WTC11 (cell line): ENCODE results near the gene PTP4A1. TPM values are rescaled to one million over a fixed set of nuclear protein-coding genes. Genes with fewer than 3 reads are reported as not detected.
"Not testable (repeated sequence)": the region's sequence is repeated elsewhere in the genome, so short reads cannot be mapped to it uniquely, and the experiment has no call there.

Experiments used
- ATAC-seq: fragments of 200-7000 bp; cut with Tn5 transposase; 2 replicates; pipeline ENCODE4 v1.10.0; 2021; ENCODE audit warnings: mild to moderate bottlenecking, moderate library complexity
- CTCF ChIA-PET: fragments of 300-600 bp; sonication (Branson Sonifier 250); formaldehyde crosslinking; loops from one replicate; lab custom pipeline; 2021; ENCODE audit warnings: antibody characterized with exemption; lab: Charles Lee
- POLR2A ChIA-PET: fragments of 350-600 bp; sonication (Branson Sonifier 250); formaldehyde crosslinking; loops from one replicate; lab custom pipeline; 2021; ENCODE audit warnings: antibody characterized with exemption; lab: Charles Lee
- DNase-seq: peaks from one replicate; pipeline ENCODE4 v3.0.0; 2021; ENCODE audit warnings: low spot score
- H3K27ac Mint-ChIP-seq: 2 replicates; pipeline ENCODE4 v1.8.0; 2021; ENCODE audit warnings: mixed read lengths
- H3K27me3 Mint-ChIP-seq: 2 replicates; pipeline ENCODE4 v1.8.0; 2021; ENCODE audit warnings: low read depth, mild to moderate bottlenecking, moderate library complexity, mixed read lengths
- H3K36me3 Mint-ChIP-seq: 2 replicates; pipeline ENCODE4 v1.8.0; 2021; ENCODE audit warnings: mixed read lengths
- H3K4me1 Mint-ChIP-seq: 2 replicates; pipeline ENCODE4 v1.8.0; 2022; ENCODE audit warnings: mixed read lengths
- H3K4me3 Mint-ChIP-seq: 2 replicates; pipeline ENCODE4 v1.8.0; 2021; ENCODE audit warnings: mild to moderate bottlenecking, moderate library complexity, mixed read lengths
- H3K9me3 Mint-ChIP-seq: 2 replicates; pipeline ENCODE4 v1.8.0; 2021; ENCODE audit warnings: mixed read lengths
- ATF1 ChIP-seq: sonication (generic); formaldehyde crosslinking; IDR thresholded peaks from 2 replicates; pipeline ENCODE4 v1.8.1; 2023; ENCODE audit warnings: mild to moderate bottlenecking, moderate library complexity, missing genetic modification reagents
- ATF6 ChIP-seq: sonication (generic); formaldehyde crosslinking; IDR thresholded peaks from 2 replicates; pipeline ENCODE4 v1.8.1; 2023; ENCODE audit warnings: mild to moderate bottlenecking, missing genetic modification reagents
- ELF4 ChIP-seq: sonication (generic); formaldehyde crosslinking; IDR thresholded peaks from 2 replicates; pipeline ENCODE4 v1.8.1; 2022; ENCODE audit warnings: low read depth, mild to moderate bottlenecking, moderate library complexity, missing genetic modification reagents
- ERG ChIP-seq: fragments of 250-450 bp; sonication (Bioruptor Pico); IDR thresholded peaks from 2 replicates; pipeline ENCODE4 v1.8.0; 2021; ENCODE audit warnings: mild to moderate bottlenecking
- GABPB1 ChIP-seq: sonication (generic); formaldehyde crosslinking; IDR thresholded peaks from 2 replicates; pipeline ENCODE4 v1.8.1; 2023; ENCODE audit warnings: mild to moderate bottlenecking, missing genetic modification reagents
- IRF1 ChIP-seq: sonication (generic); formaldehyde crosslinking; IDR thresholded peaks from 2 replicates; pipeline ENCODE4 v1.8.0; 2023; ENCODE audit warnings: missing genetic modification reagents
- IRF2 ChIP-seq: sonication (generic); formaldehyde crosslinking; IDR thresholded peaks from 2 replicates; pipeline ENCODE4 v1.8.0; 2022; ENCODE audit warnings: low read depth, missing genetic modification reagents, borderline replicate concordance
- JUN ChIP-seq: sonication (generic); formaldehyde crosslinking; IDR thresholded peaks from 2 replicates; pipeline ENCODE4 v1.8.0; 2023; ENCODE audit warnings: mild to moderate bottlenecking, missing genetic modification reagents
- MAX ChIP-seq: sonication (generic); formaldehyde crosslinking; IDR thresholded peaks from 2 replicates; pipeline ENCODE4 v1.8.0; 2022; ENCODE audit warnings: mild to moderate bottlenecking, missing genetic modification reagents
- NR1H2 ChIP-seq: sonication (generic); formaldehyde crosslinking; IDR thresholded peaks from 2 replicates; pipeline ENCODE4 v1.9.0; 2021; ENCODE audit warnings: mild to moderate bottlenecking, moderate library complexity, missing genetic modification reagents
- NR2C2 ChIP-seq: sonication (generic); formaldehyde crosslinking; IDR thresholded peaks from 2 replicates; pipeline ENCODE4 v1.8.0; 2022; ENCODE audit warnings: mild to moderate bottlenecking, missing genetic modification reagents
- RORB ChIP-seq: fragments of 250-450 bp; sonication (Bioruptor Pico); IDR thresholded peaks from 2 replicates; pipeline ENCODE4 v1.9.0; 2021; ENCODE audit warnings: mild to moderate bottlenecking
- SP1 ChIP-seq: sonication (generic); formaldehyde crosslinking; conservative IDR thresholded peaks from 2 replicates; pipeline ENCODE4 v1.8.1; 2022; ENCODE audit warnings: missing genetic modification reagents
- ZNF219 ChIP-seq: sonication (generic); formaldehyde crosslinking; IDR thresholded peaks from 2 replicates; pipeline ENCODE4 v1.8.0; 2023; ENCODE audit warnings: missing genetic modification reagents, mild to moderate bottlenecking, borderline replicate concordance
- ZNF263 ChIP-seq: sonication (generic); formaldehyde crosslinking; IDR thresholded peaks from 2 replicates; pipeline ENCODE4 v1.8.1; 2022; ENCODE audit warnings: low read depth, mild to moderate bottlenecking, moderate library complexity, missing genetic modification reagents
- ZNF281 ChIP-seq: sonication (generic); formaldehyde crosslinking; IDR thresholded peaks from 2 replicates; pipeline ENCODE4 v1.8.0; 2023; ENCODE audit warnings: mild to moderate bottlenecking, missing genetic modification reagents
- ZNF317 ChIP-seq: sonication (generic); formaldehyde crosslinking; IDR thresholded peaks from 2 replicates; pipeline ENCODE4 v1.8.1; 2023; ENCODE audit warnings: low read depth, mild to moderate bottlenecking, moderate library complexity, missing genetic modification reagents, borderline replicate concordance
- ZNF423 ChIP-seq: fragments of 250-450 bp; sonication (Bioruptor Pico); IDR thresholded peaks from 2 replicates; pipeline ENCODE4 v2.1.2; 2022; ENCODE audit warnings: mild to moderate bottlenecking, moderate library complexity
- total RNA-seq: library from RNA; stranded (reverse); gene quantifications from 3 replicates; pipeline ENCODE4 v1.2.3, GENCODE V29; 2021

The PTP4A1 gene
- total RNA-seq, 1 experiment from 2014 or later: 56.9 TPM

GRCh38 chr6:63584566-63584965 lies 12.3 kb downstream of the PTP4A1 start:
- CTCF ChIA-PET: interaction anchor here (0.6 to 1.8 kb wide), 2 partner anchors 14 to 186 kb away, joined by 3 to 10 read pairs; no protein-coding TSS in a partner anchor
- Mint-ChIP-seq H3K4me3 (no peak overlapping the region), H3K27ac (no peak overlapping the region)
- TF ChIP-seq ELF4 (CRISPR knock-in tag) (no peak), NR1H2 (no peak), ATF1 (CRISPR knock-in tag) (no peak), ATF6 (CRISPR knock-in tag) (no peak), NR2C2 (no peak), IRF1 (CRISPR knock-in tag) (no peak), ERG (CRISPR knock-in tag) (no peak), ZNF281 (CRISPR knock-in tag) (no peak)
- TF ChIP-seq, all 79 proteins: peak for 0
- peaks cover 21% of the 10 kb centered on the region for H3K36me3 Mint-ChIP-seq
- no peaks in the 10 kb centered on the region for H3K9me3 Mint-ChIP-seq
- POLR2A ChIA-PET: interaction anchor here (0.9 to 1.4 kb wide), 2 partner anchors 8 to 11 kb away, joined by 3 read pairs; no protein-coding TSS in a partner anchor
- no peak for ATAC-seq
- no peaks in the 10 kb centered on the region for H3K27me3 Mint-ChIP-seq
- H3K4me1 Mint-ChIP-seq: peaks cover under 1% of the 10 kb centered on the region; the same call in 1 of the 2 replicates
- no peak for DNase-seq

GRCh38 chr6:63585652-63586051 lies 13.4 kb downstream of the PTP4A1 start:
- H3K4me3 Mint-ChIP-seq, H3K9me3 Mint-ChIP-seq, H3K27ac Mint-ChIP-seq, POLR2A ChIA-PET, DNase-seq, ATAC-seq, H3K4me1 Mint-ChIP-seq, H3K27me3 Mint-ChIP-seq, CTCF ChIA-PET, H3K36me3 Mint-ChIP-seq: not testable (repeated sequence)
- 0 out of 2 replicates have a peak, but pooled peaks have one; percentile 24 for TF ChIP-seq RORB (CRISPR knock-in tag)

GRCh38 chr6:63589952-63590411 lies 17.7 kb downstream of the PTP4A1 start:
- POLR2A ChIA-PET: interaction anchor here (0.6 kb wide), 1 partner anchor 11 kb away, joined by 3 read pairs; no protein-coding TSS in a partner anchor
- TF ChIP-seq GABPB1: peak; percentile 74
- no peak for TF ChIP-seq JUN
- Mint-ChIP-seq H3K9me3 (no peaks in the 10 kb centered on the region), H3K27me3 (no peaks in the 10 kb centered on the region), H3K4me1 (peaks cover 9% of the 10 kb centered on the region), H3K4me3 (no peak overlapping the region), H3K27ac (0 out of 2 replicates have a peak overlapping the region, but pooled peaks have one; percentile 29), H3K36me3 (no peaks in the 10 kb centered on the region)
- DNase-seq (no peak), ATAC-seq (no peak)
- CTCF ChIA-PET: no interaction called here

GRCh38 chr6:63592886-63593285 lies 20.6 kb downstream of the PTP4A1 start:
- ATAC-seq (no peak), DNase-seq (no peak)
- no peak for TF ChIP-seq MAX (CRISPR knock-in tag)
- no peak for TF ChIP-seq SP1 (CRISPR knock-in tag)
- TF ChIP-seq ZNF317: no peak
- no peak for TF ChIP-seq IRF2 (CRISPR knock-in tag)
- TF ChIP-seq ZNF263: no peak
- no peak for TF ChIP-seq ZNF423 (CRISPR knock-in tag)
- TF ChIP-seq ZNF219 (CRISPR knock-in tag): no peak
- no peak overlapping the region for H3K4me3 Mint-ChIP-seq
- H3K9me3 Mint-ChIP-seq: no peaks in the 10 kb centered on the region
- peaks cover 13% of the 10 kb centered on the region for H3K4me1 Mint-ChIP-seq
- no peaks in the 10 kb centered on the region for H3K27me3 Mint-ChIP-seq
- no peak overlapping the region for H3K27ac Mint-ChIP-seq
- H3K36me3 Mint-ChIP-seq: no peaks in the 10 kb centered on the region
- ChIA-PET CTCF (interaction anchor here (0.7 to 1.1 kb wide), 2 partner anchors 107 to 240 kb away, joined by 3 to 4 read pairs; no protein-coding TSS in a partner anchor), POLR2A (interaction anchor here (1.1 kb wide), 1 partner anchor 9 kb away, joined by 3 read pairs; no protein-coding TSS in a partner anchor)
